ENCODE results near the gene ZNF664. TPM values are rescaled to one million over a fixed set of nuclear protein-coding genes. Genes with fewer than 3 reads are reported as not detected.

Gene ZNF664
- total RNA-seq, 1 experiment from 2014 or later, result 36.0 TPM

DNA sequence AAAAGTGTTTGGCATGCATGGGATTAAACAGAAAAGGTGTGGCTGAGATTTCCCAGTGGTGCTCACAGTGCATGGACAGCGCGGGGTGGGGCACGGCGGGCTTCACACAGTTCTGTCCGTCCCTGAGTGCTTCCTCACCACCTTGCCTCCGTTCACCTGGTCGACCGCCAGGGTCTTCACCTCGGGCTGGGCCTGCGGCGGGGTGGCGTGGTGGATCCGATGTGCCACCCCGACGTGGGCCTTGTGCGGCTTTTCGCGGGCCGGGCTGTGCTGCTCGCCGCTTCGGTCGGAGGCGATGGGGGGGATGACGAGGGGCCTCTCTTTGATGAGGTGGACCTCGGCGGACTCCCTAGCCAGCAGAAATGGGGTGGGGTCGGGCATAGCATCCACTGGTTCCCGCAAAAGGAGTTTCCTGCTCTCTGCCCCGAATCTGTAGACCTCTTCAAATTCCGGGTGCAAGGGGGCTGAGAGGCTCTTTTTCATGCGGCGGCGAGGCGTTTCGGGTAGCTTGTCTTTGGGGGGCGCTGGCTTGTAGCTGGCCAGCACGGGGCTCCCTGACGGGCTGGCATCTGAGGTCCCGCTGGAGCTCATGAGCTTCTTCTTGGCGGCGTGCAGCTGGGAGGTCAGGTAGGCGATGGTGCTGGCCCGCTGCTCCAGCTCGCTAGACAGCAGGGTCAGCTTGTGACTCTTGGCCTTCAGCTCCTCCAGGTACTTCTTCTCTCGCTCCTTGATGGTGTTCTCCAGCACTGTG is 35.9 kb upstream of the ZNF664 start:
- Histone ChIP-seq H3K4me3 (no peak overlapping the region), H3K36me3 (peaks cover 39% of the 10 kb centered on the region), H3K4me1 (replicated peaks) (peaks cover 34% of the 10 kb centered on the region), H3K27me3 (replicated peaks) (no peaks in the 10 kb centered on the region), H3K9me3 (replicated peaks) (no peaks in the 10 kb centered on the region; the same call in 1 of the 2 replicates), H3K27ac (peak overlapping the region; percentile 77; the same call in 1 of the 2 replicates)
- no peak for DNase-seq (ENCODE audit: low read depth in 1 of 2, low spot score in 2 of 2)

DNA sequence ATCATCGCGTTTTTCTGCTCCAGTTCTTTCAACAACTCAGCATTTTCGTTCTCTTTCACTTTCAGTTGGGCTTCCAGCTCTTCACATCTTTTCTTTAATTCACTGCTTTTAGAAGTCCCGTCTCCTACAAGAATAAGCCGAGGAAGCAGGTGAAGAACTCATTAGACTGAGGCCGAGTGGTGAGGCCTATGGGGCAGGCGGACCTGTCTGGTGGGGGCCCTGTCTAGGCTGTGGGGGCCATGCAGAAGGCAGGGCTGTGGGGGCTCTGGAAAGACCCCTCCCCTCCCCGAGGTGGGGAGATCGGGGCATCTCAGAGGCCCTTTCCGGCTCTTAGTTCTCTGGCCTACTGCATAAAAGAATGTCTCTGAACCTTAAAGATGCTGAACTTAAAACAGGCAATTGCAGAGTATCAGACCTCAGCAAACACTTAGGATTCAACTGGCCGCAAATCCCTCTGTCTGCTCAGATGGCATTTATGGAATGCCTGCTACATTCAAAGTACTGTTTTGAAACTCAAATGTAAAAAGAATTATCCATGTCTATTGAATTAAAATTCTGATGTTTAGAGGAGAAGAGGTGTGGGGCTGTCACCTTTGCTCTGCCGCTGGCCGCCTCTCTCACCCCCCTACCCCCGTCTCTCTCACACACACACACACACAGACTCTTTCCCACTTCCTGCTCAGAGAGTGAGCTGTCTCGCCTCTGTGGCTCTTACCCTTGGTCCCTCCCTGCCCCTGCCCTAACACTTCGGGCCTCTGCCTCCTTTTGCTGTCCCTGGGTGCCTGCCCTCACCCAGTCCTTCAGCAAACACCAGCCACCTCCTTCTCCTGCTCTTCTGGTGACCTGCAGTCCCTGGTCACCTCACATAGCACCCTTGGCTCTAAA is 35.1 kb upstream of the ZNF664 start:
- Histone ChIP-seq H3K4me1 (replicated peaks) (peaks cover 40% of the 10 kb centered on the region), H3K4me3 (no peak overlapping the region), H3K27ac (peak overlapping the region; percentile 77), H3K9me3 (replicated peaks) (no peaks in the 10 kb centered on the region; the same call in 1 of the 2 replicates), H3K36me3 (peaks cover 39% of the 10 kb centered on the region), H3K27me3 (replicated peaks) (no peaks in the 10 kb centered on the region)
- DNase-seq (ENCODE audit: low read depth in 1 of 2, low spot score in 2 of 2), result peak; percentile 64 to 69

DNA sequence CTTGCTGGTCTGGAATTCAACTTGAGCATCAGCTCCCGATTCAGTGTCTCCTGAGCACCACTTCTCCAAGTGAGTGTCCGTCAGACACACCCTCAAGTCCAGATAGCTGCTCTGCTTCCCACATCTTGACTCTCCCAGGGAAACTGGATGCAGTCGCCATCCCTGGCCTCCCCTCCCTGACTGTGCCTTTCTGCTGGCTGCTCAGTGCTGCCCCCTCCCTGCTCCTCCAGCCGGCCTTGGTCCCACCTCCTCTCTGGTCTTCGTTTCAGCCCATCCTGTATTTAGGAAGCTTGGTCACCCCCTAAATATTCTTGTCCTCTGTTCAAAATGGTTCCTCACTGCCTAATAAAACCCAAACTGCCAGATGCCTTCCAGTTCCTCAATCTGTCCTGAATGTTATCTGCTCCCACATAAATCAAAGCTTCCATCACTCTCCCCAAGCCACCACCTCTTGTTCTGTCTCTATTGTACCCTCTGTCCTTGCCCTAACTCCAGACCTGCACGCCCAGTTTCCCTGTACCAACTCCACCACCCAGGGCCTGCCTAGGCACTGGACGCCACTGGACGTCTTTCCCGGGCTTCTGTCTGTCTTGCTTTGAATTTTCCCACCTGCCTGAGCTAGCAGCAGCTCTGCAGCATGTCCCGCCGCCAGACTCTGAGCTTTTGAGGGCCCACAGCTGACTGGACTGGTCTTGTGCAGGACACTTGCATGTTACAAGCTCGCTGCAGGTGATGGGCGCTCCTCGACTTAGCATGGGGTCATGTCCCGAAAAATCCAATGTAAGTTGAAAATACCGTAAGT is 34.1 kb upstream of the ZNF664 start:
- Histone ChIP-seq H3K9me3 (replicated peaks) (no peaks in the 10 kb centered on the region; the same call in 1 of the 2 replicates), H3K36me3 (peaks cover 43% of the 10 kb centered on the region), H3K4me3 (no peak overlapping the region), H3K27ac (peak overlapping the region; percentile 77), H3K27me3 (replicated peaks) (no peaks in the 10 kb centered on the region), H3K4me1 (replicated peaks) (peaks cover 49% of the 10 kb centered on the region)
- DNase-seq (ENCODE audit: low read depth in 1 of 2, low spot score in 2 of 2), result no peak

DNA sequence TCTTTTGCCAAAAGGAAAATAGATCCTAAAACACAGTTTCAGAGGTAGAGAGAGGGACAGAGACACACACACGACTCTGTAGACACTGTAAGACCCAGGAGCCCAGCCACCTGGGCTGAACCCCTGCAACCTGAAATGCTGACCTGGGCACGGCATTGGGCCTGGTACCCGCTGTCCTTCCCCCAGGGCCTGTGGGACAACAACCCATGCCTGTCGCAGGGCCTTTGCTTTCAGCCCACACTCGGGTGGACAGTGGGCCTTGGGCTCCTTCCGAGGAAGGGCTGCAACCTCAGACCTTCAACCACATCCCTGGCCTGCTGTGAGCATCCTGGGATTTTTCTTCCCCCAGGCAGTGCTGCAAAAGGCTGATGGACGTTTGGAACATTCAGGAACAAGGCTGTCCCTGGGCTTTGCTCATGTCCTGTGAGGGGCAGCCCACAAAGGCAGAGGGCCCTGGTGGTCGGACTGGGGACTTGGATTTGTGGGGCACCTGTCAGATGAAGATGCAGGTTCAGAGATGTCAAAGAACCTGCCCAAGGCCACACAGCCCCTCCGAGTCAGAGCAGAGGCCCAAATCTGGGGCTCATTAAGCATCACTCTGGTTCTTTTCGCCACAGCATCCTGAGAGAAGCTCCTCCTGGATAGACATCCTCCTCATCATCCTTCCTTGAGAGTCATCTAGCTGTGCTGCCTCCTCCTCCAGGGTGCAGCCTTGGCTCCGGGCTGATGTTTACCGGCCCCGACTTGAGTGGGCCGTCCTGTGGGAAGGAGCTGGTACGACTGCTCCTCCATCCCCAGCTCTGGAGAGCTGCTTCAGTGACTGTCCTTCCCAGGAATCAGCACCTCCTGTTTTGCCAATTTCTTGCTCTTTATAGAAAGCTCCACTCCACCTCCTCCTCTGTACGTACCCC is 33.0 kb upstream of the ZNF664 start:
- DNase-seq (ENCODE audit: low read depth in 1 of 2, low spot score in 2 of 2), result no peak
- H3K9me3 ChIP-seq (replicated peaks), result no peaks in the 10 kb centered on the region; the same call in 1 of the 2 replicates
- peaks cover 51% of the 10 kb centered on the region for H3K4me1 ChIP-seq (replicated peaks)
- peaks cover 50% of the 10 kb centered on the region for H3K36me3 ChIP-seq
- H3K4me3 ChIP-seq, result no peak overlapping the region
- no peak overlapping the region for H3K27ac ChIP-seq
- H3K27me3 ChIP-seq (replicated peaks), result no peaks in the 10 kb centered on the region

DNA sequence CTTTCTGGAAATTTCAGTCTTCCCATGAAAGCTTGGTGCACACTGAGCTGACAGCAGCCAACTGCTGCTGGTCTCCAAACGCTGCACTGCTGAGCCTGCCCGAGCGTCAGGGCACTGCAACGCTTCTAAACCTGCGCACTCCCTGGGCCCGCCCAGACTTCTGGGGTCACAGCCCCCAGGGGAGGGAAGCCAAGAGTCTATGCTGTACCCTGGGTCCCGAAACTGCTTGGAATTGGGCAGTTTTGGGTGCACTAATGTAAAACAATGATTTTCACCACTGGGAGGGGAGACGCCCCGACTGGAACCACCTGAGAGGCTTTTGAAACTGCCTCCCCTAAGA is 32.4 kb upstream of the ZNF664 start:
- Histone ChIP-seq H3K27ac (no peak overlapping the region), H3K36me3 (peaks cover 54% of the 10 kb centered on the region), H3K27me3 (replicated peaks) (no peaks in the 10 kb centered on the region), H3K4me1 (replicated peaks) (peaks cover 51% of the 10 kb centered on the region), H3K4me3 (no peak overlapping the region), H3K9me3 (replicated peaks) (no peaks in the 10 kb centered on the region; the same call in 1 of the 2 replicates)
- no peak for DNase-seq (ENCODE audit: low read depth in 1 of 2, low spot score in 2 of 2)

DNA sequence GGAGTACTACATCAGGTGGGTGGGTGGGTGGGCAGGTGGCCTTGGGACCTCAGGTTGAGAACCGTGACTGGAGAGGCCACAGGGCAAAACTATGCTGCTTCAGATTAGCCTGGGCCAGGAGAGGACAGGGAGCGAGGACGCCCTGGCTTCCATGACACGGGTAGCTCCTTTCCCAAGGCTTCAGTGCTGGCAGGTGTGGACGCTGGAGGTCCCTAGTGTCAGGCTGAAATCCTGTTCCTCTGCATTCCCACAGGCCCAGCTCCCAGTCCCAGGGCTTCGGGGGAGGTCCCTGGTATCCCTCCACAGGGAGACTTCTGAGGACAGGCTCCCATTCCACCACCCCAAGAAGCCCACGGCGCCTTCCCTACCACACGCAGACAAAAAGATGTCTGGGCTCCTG is 32.0 kb upstream of the ZNF664 start:
- peak overlapping the region; percentile 61; the same call in 1 of the 2 replicates for H3K27ac ChIP-seq
- peaks cover 52% of the 10 kb centered on the region for H3K36me3 ChIP-seq
- H3K9me3 ChIP-seq (replicated peaks), result no peaks in the 10 kb centered on the region; the same call in 1 of the 2 replicates
- peaks cover 51% of the 10 kb centered on the region for H3K4me1 ChIP-seq (replicated peaks)
- no peaks in the 10 kb centered on the region for H3K27me3 ChIP-seq (replicated peaks)
- no peak for DNase-seq (ENCODE audit: low read depth in 1 of 2, low spot score in 2 of 2)
- H3K4me3 ChIP-seq, result no peak overlapping the region

DNA sequence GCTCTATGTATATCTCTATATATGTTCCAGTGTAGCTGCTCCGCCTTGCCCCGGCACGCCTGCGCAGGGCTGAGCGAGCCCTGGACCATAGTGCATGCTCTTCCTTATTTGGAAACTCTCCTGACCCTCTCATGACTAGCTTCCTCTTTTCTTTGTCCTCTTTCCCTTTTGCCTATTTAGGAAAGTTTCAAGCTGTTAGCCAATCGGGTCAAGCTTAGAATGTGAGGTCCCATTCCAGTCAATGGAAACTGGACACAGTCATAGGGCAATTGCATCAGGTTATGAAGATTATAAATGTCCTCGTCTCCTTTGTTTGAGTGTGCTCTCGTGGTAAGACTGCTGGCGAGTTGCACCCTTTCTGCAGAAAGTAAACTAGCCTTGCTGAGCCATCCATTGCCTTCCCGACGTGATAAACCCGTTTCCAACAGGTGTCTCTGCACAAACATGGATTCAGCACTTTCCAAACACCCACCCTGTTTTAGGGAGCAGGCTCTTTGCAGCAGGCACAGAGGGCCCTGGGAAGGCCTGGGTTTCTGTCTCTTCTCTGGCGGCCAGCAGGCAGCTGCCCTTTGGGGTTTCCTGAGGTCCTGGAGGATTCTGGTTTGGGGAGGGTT is 31.3 kb upstream of the ZNF664 start:
- Histone ChIP-seq H3K36me3 (peaks cover 45% of the 10 kb centered on the region), H3K4me1 (replicated peaks) (peaks cover 51% of the 10 kb centered on the region), H3K4me3 (no peak overlapping the region), H3K9me3 (replicated peaks) (no peaks in the 10 kb centered on the region; the same call in 1 of the 2 replicates), H3K27ac (peak overlapping the region; percentile 61), H3K27me3 (replicated peaks) (no peaks in the 10 kb centered on the region)
- DNase-seq (ENCODE audit: low read depth in 1 of 2, low spot score in 2 of 2), result peak in 1 of 2 experiments; percentile 41

DNA sequence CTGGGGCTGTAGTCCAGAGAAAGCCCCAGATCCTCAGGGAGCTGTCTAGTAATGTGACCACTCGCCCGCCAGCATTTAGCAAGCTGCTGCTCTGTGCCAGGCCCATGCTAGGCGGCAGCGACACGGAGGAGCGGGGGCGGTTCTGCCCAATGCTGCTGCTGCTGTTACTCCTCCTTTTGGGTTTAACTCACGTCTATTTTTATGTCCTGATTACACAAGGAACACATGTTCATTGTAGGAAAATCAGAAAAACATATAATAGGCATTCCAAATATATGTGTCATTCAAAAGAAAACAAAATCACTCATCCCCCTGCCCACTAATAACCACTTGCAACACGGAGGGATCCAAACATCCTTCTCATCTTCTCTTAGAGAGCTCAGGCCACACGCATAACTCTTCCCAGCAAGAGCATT is 30.8 kb upstream of the ZNF664 start:
- Histone ChIP-seq H3K36me3 (peaks cover 40% of the 10 kb centered on the region), H3K27ac (peak overlapping the region; percentile 67), H3K9me3 (replicated peaks) (no peaks in the 10 kb centered on the region; the same call in 1 of the 2 replicates), H3K4me1 (replicated peaks) (peaks cover 50% of the 10 kb centered on the region), H3K27me3 (replicated peaks) (no peaks in the 10 kb centered on the region), H3K4me3 (no peak overlapping the region)
- DNase-seq (ENCODE audit: low read depth in 1 of 2, low spot score in 2 of 2), result peak; percentile 82 to 91

DNA sequence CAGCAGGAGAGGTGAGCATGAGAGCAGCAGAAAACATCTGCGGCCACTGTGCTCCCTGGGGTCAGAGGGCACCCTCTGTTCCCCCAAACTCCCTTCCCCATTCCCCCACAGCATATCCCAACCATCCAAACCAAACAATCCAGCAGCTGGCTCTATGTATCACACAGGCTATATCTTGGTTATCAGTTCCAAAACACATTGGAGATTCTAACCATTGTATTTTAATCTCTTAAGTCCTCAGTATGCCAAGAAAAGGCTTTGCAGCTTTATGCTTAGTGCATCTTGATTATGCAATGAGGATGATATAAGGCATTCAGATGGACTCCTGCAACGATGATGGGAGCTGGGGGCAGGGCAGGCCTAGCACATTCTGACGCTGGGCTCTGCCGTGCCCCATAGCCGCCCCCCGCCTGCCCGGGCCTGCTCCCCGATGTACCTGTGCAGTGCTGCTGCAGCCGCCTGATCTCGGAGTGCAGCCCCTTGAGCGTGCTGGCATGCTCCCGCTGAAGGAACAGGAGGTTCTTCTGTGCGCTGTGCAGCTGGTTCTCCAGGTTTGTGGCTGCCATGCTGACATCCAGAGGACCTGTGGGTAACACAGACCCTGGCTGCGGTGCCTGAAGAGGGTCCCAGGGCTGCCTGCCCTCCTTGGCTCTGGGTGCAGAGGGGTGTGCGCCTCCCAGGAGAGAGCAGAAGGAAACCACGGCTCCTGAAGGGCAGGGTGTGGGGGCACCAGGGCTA is 29.9 kb upstream of the ZNF664 start:
- Histone ChIP-seq H3K4me1 (replicated peaks) (peaks cover 41% of the 10 kb centered on the region), H3K36me3 (peaks cover 37% of the 10 kb centered on the region), H3K4me3 (no peak overlapping the region), H3K27ac (peak overlapping the region; percentile 67), H3K9me3 (replicated peaks) (no peaks in the 10 kb centered on the region; the same call in 1 of the 2 replicates), H3K27me3 (replicated peaks) (no peaks in the 10 kb centered on the region)
- DNase-seq (ENCODE audit: low read depth in 1 of 2, low spot score in 2 of 2), result no peak

DNA sequence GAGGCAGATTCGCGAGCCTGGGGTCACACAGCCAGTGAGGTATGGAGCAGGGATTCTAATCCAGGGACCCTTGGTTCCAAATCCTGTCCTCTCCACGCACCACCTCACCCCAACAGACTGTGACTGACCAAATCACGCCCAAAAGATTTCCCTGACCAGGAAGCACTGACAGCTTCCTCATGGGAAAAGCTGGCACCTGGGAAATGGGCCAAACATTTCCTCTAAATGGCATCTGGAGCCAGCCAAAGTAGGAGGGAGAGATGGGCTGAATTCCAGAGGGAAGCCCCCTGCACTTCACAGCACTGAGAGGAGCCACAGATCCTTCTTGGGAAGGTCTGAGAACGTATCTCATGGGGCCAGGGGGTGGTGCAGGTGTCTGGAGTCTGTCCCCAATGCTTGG is 29.2 kb upstream of the ZNF664 start:
- no peak overlapping the region for H3K27ac ChIP-seq
- no peaks in the 10 kb centered on the region for H3K27me3 ChIP-seq (replicated peaks)
- DNase-seq (ENCODE audit: low read depth in 1 of 2, low spot score in 2 of 2), result peak in 1 of 2 experiments; percentile 26
- peaks cover 34% of the 10 kb centered on the region for H3K4me1 ChIP-seq (replicated peaks)
- H3K36me3 ChIP-seq, result peaks cover 37% of the 10 kb centered on the region
- H3K9me3 ChIP-seq (replicated peaks), result no peaks in the 10 kb centered on the region; the same call in 1 of the 2 replicates
- no peak overlapping the region for H3K4me3 ChIP-seq

DNA sequence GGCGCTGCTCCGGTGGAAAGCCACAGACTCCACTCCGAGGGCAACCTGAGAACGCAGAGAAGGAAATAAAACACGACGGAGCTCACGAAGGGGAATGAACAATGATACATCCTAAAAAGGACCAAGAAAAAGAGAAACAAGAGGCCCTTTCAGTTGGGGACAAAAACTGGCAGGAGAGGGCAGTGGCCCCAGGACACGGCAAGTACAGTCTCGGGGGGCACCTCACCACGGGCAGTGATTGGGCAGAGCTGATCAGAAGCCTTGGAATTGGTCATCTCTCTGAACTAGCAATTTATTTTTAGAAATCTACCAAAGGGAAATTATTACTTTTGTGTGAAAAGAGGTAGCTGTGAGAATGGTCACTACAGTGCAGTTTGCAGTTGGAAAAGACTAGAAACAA is 28.3 kb upstream of the ZNF664 start:
- DNase-seq (ENCODE audit: low read depth in 1 of 2, low spot score in 2 of 2), result no peak
- no peaks in the 10 kb centered on the region for H3K27me3 ChIP-seq (replicated peaks)
- H3K9me3 ChIP-seq (replicated peaks), result no peaks in the 10 kb centered on the region; the same call in 1 of the 2 replicates
- H3K4me1 ChIP-seq (replicated peaks), result peaks cover 29% of the 10 kb centered on the region
- no peak overlapping the region for H3K27ac ChIP-seq
- H3K4me3 ChIP-seq, result no peak overlapping the region
- H3K36me3 ChIP-seq, result peaks cover 33% of the 10 kb centered on the region
